GM19099 (cell line): Measurements from ENCODE around the gene LY6G5B.

Source experiments
- POLR2A ChIP-seq: IDR thresholded peaks from 3 replicates; pipeline ENCODE4 v1.6.1; 2011; ENCODE audit warnings: low read depth; ENCODE audit not compliant: insufficient read length; ENCODE audit errors: extremely low read depth

Gene LY6G5B

DNA sequence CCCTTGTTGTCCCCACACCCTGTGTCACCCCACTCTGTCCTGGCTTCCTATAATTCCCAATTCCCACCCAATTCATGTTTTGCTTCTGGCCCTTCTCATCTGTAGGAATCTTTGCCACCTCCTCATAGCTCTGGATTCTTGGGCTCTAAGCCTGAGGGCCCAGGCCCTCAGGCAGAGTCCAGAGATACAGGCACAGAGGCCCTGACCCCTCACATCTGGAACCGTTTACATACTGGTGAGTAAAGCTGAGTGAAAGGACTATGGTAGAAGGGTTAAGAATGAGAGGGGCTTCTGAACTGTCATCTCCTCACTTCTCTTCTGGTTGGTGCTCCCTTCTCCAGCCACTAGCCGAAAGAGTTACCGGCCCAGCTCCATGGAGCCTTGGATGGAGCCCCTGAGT, 35.6 kb upstream of the LY6G5B start:
- no peak for TF ChIP-seq POLR2A

DNA sequence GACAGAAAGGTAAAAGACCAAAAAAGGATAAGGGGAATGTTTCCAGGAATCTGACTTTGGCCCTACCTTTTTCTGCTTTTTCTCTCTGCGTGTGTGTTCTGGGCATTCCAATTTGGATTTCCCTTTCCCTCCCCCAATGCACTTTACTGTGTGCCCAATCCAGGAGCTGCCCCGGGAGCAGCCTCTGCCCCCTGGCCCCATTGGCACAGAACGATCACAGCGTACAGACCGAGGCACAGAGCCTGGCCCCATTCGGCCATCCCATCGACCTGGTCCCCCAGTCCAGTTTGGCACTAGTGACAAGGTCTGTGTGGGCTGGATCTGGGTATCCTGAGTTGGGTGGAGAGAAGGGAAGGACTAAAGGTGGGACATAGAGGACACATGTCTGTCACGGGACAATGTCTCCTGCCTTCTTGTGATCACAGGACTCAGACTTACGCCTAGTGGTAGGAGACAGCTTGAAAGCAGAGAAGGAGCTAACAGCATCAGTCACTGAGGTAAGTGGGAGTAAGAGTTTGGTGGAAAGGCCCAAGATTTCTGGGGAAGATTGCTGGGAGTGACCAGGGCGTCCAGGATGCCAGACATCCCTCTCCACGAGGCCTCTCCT, 34.7 kb upstream of the LY6G5B start:
- TF ChIP-seq POLR2A: no peak

GRCh38 chr6:31636698-31637596, 32.8 kb upstream of the LY6G5B start:
- TF ChIP-seq POLR2A: no peak

DNA sequence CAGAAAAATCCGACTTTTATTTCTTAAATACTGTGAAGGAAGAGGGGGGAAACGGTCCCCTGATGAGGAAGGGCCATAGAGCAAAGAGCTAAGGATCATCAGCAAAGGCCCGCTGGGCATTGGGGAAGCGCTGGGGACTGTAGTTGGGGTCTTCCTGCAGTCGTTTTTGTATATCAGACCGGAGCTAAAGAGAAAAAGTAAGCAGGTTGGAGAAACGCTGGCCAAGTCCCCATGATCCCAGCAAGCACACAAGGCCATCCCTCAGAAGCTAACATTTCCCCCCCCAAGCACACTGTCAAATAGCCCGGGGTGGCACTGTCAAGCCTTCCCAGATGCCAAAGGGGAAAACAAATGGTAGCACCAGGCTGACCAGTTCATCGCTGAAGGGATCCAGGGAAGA, 30.7 kb upstream of the LY6G5B start:
- TF ChIP-seq POLR2A: no peak

DNA sequence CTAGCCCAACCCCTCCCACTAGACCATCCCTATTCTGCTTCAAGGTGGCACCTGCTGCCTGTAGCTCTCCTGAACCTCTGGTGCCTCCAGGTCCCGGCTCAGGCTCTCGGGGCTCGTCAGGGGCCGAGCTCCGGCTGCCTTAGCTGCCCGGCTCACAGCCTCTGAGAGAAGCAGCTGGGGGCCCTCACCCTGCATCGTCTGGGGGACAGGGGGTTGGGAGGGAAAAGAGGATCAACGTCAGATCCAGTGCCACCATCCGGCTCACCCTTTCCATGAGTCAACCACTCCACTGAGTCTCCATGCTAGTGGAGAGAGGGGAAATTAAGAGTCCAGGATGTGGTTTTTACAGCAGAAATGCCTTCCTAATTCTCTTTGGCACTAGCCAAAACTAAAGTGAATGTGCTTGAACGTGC, 30.3 kb upstream of the LY6G5B start:
- no peak for TF ChIP-seq POLR2A

GRCh38 chr6:31640612-31641011, 29.2 kb upstream of the LY6G5B start:
- TF ChIP-seq POLR2A: no peak

- TF ChIP-seq POLR2A: no peak
Observed at GRCh38 chr6:31641370-31641769, 28.4 kb upstream of the LY6G5B start.

DNA sequence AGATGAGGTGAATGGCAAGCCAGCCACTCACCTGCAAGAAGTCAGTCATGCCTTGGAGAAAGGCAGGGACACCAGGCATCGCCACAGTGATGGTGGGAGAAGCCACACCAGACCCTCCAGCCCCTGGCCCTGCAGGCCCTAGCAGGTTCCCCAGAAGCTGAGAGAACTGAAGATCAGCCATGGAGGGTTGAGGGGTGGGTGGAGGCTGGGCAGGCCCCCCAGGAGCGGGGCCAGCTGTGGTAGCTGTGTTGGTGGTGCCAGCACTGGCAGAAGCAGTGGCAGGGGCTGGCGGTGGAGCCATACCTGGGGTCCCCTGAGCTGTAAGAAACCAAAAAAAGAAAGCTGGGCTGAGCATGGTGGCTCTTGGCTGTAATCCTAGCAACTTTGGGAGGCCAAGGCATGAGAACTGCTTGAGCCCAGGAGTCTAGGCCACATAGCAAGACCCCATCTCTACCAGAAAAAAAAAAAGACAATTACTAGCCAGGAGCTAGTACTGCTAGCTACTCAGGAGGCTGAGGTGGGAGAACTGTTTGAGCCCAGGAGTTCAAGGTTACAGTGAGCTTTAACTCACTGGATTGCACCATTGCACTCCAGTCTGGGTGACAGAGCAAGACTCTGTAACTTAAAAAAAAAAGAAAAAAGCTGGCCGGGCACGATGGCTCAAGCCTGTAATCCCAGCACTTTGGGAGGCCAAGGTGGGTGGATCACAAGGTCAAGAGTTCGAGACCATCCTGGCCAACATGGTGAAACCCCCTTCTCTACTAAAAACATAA, 26.8 kb upstream of the LY6G5B start:
- no peak for TF ChIP-seq POLR2A

- no peak for TF ChIP-seq POLR2A
Observed at GRCh38 chr6:31643818-31644454, 25.8 kb upstream of the LY6G5B start.

GRCh38 chr6:31645325-31645724, 24.5 kb upstream of the LY6G5B start:
- no peak for TF ChIP-seq POLR2A

- no peak for TF ChIP-seq POLR2A
Observed at GRCh38 chr6:31651602-31652191, 18.1 kb upstream of the LY6G5B start.

DNA sequence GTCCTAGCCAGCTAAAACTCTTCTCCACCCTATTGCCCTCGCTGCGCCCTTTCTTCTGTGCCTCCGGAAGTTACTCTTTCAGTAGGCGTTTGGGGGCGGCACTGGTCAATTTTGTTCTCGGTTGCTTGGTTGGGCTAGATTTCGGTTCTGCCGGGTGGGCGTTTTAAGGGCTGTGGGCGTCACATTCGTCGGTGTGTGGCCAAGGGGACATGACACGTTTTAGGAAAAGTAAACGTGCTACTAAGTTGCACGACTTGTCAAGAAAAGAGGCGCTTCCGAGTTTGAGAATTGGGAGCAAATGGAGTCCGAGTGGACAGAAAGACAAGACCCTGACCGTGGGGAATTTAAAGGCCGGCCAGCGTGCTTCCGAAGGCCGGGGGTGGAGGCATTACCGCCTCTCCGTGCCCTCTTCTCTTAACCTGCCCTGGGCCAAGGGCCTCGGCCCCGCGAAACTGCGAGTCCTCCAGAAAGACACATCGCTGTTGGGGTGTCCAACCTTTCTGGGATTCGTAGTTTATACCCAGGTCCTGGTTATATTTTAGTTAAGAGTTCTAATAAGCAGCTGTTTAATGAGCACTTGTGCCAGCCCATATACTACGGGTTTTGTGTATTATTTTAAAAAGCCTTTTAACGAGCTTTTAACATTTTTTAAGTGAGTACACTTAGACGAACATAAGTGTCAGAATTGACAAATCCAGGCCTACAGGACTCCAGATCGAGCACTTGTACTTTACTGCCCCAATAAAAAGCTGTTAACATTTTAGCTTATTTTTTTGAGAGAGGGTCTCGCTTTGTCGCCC, 16.7 kb upstream of the LY6G5B start:
- TF ChIP-seq POLR2A: peak; percentile 45

DNA sequence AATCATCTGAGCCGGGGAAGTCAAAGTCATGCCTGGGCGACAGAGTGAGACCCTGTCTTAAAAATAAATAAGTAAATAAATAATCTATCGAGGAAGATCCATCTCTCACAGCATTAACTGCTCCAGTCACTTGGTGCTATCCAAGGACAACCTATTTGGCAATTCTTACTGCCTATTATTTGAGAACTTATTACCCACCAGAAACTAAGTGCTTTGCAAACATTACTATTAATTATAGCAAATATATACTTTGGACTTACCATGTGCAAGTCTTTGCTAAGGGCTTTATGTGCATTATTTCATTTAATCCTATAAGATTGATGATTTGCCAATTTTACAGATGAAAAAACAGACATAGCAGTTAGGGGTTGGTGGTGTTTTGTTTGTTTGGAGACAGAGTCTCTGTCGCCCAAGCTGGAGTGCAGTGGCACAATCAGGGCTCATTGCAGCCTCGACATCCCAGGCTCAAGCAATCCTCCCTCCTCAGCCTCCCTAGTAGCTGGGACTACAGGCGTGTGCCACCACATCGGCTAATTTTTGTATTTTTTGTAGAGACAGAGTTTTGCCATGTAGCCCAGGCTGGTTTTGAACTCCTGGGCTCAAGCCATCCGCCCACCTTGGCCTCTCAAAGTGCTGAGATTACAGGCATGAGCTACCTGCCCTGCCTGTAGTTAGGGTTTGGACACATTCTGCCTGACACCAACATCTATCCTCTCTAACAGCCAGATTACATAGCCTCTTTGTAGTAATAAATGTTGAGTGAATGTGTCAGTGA, 15.0 kb upstream of the LY6G5B start:
- TF ChIP-seq POLR2A: no peak
